ENCODE measurements around the gene BRSK2. TPM values are rescaled to one million over a fixed set of nuclear protein-coding genes. Genes with fewer than 3 reads are reported as not detected.

Gene BRSK2
- total and polyA plus RNA-seq, 2 experiments from 2014 or later = 0.11 TPM; not detected in 1

DNA sequence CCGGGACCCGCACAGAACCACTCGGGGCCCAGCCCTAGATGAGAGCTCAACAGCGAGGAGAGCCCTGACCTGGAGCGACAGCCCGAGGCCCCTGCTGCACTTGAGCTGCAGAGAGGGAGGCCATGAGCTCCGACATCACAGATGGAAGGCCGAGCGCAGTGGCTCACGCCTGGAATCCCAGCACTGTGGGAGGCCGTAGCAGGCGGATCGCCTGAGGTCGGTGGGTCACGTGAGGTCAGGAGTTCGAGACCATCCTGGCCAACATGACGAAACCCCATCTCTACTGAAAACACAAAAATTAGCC, 13.8 kb upstream of the BRSK2 start:
- DNase-seq = no peak
- Histone ChIP-seq H3K27me3 (replicated peaks; ENCODE audit: insufficient read depth) (0 out of 2 replicates have a peak, but pooled peaks cover 10% of the 10 kb centered on the region), H3K4me2 (ENCODE audit: unreplicated experiment) (no peak overlapping the region), H3K9me3 (ENCODE audit: low read depth) (no peaks in the 10 kb centered on the region), H3K27ac (no peak overlapping the region), H2AFZ (no peak overlapping the region), H3K9me2 (ENCODE audit: insufficient read depth) (no peaks in the 10 kb centered on the region), H4K20me1 (ENCODE audit: insufficient read depth) (no peaks in the 10 kb centered on the region), H3K79me2 (ENCODE audit: insufficient read depth) (no peaks in the 10 kb centered on the region), H3K4me3 (no peak overlapping the region), H3K4me1 (ENCODE audit: insufficient read depth) (no peaks in the 10 kb centered on the region), H3K9ac (no peak overlapping the region), H3F3A (ENCODE audit: insufficient read depth) (no peaks in the 10 kb centered on the region), H3K36me3 (ENCODE audit: low read depth) (no peaks in the 10 kb centered on the region)
- 72 to 78% methylated on average over 16 to 17 of the region's 17 CpGs for WGBS, 2 experiments (ENCODE audit: low coverage in 1 of 2, low lambda C conversion rate in 2 of 2, missing lambda C conversion rate in 2 of 2)
- TF ChIP-seq EZH2phosphoT487 (IDR thresholded peaks at IDR 0.05; ENCODE audit: insufficient read depth, low read depth) = no peak
- TF ChIP-seq EZH2 (IDR thresholded peaks at IDR 0.05; ENCODE audit: insufficient read depth, poor library complexity, severe bottlenecking) = no peak
- in situ Hi-C loops (cut with MboI) = no loop called here

DNA sequence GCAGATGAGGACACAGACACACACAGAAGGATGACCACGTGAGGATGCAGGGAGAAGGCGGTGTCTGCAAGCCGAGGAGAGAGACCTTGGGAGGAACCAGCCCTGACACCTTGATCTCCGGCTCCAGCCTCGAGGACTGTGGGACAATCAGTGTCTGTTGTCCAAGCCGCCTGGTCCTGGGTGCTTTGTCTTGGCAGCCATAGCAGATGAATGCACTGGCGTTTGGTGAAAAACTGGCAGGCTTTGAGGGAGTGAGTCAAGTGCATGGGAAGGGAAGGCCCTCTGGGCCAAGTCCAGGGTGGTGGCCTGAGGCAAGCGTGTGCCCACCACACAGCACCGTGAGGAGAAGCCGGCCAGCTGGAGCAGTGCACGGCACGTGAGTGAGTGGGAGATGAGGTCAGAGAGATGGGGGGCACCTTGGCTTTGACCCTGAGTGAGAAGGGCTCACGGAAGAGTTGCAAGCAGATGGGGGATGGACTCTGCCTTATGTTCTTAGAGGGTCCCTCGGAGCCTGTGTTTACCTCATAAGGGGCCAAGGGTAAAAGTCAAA, 12.4 kb upstream of the BRSK2 start:
- Histone ChIP-seq H4K20me1 (ENCODE audit: insufficient read depth) (no peaks in the 10 kb centered on the region), H3K79me2 (ENCODE audit: insufficient read depth) (no peaks in the 10 kb centered on the region), H3K9ac (no peak overlapping the region), H2AFZ (no peak overlapping the region), H3K9me2 (ENCODE audit: insufficient read depth) (no peaks in the 10 kb centered on the region), H3K9me3 (ENCODE audit: low read depth) (no peaks in the 10 kb centered on the region), H3K36me3 (ENCODE audit: low read depth) (no peaks in the 10 kb centered on the region), H3K4me2 (ENCODE audit: unreplicated experiment) (no peak overlapping the region), H3F3A (ENCODE audit: insufficient read depth) (no peaks in the 10 kb centered on the region), H3K4me1 (ENCODE audit: insufficient read depth) (no peaks in the 10 kb centered on the region), H3K4me3 (no peak overlapping the region), H3K27ac (no peak overlapping the region), H3K27me3 (replicated peaks; ENCODE audit: insufficient read depth) (0 out of 2 replicates have a peak, but pooled peaks cover 10% of the 10 kb centered on the region)
- DNase-seq = no peak
- TF ChIP-seq EZH2phosphoT487 (IDR thresholded peaks at IDR 0.05; ENCODE audit: insufficient read depth, low read depth) = no peak
- TF ChIP-seq EZH2 (IDR thresholded peaks at IDR 0.05; ENCODE audit: insufficient read depth, poor library complexity, severe bottlenecking) = no peak
- in situ Hi-C loops (cut with MboI) = no loop called here
- WGBS, 2 experiments (ENCODE audit: low coverage in 1 of 2, low lambda C conversion rate in 2 of 2, missing lambda C conversion rate in 2 of 2) = 46% methylated on average over 14 of the region's 14 CpGs

DNA sequence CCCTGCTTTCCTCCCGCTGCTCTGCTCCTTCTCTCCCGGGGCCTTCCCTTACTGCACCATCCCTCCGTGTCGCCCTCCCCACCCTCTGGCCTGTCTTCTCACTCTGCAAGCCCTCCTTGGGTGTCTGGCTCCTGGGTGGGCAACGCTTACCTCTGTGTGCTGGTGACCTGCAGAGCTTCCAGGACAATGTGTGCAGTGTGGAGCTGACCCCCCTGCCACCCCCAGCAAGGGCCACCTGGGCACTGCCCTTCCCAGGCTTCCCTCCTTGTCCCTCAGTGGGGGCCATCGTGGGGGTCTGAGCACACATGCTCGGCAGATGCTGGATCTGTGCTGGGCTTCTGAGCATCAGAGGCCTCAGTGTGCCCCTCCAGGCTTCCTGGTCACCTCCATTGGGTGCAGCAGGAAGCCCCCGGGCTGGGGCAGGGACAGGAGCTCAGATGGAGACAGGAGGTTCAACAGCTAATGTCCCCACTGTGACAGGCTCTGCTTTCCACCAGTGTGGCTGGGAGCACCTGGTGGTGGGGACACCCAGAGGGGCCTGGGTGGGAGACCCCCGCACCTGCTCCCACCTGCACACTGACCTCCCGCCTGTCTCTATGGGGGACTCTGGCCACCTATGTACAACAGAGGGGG, 7.8 kb upstream of the BRSK2 start:
- no peak for TF ChIP-seq EZH2phosphoT487 (IDR thresholded peaks at IDR 0.05; ENCODE audit: insufficient read depth, low read depth)
- TF ChIP-seq EZH2 (IDR thresholded peaks at IDR 0.05; ENCODE audit: insufficient read depth, poor library complexity, severe bottlenecking) = no peak
- in situ Hi-C loops (cut with MboI) = no loop called here

DNA sequence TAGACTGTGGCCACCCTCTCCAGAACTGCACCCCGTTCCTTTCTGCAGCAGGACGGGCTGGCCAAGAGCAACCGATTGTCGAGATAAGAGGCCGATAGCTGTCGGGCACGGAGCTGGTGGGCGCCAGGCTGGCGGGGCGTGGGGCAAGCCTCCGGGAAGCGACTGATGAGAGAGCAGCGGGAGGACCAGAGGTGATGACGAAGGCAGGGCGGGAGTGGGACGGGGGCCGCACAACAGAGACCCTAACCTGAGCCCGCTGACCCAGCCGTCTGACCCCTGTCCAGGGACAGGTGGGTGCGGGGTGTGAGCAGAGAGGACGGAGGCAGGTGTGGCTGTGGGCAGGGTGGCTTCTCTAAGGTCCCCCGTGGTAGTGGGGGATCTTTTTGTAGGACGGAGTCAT, 7.3 kb upstream of the BRSK2 start:
- in situ Hi-C loops (cut with MboI) = no loop called here
- Histone ChIP-seq H3K4me1 (ENCODE audit: insufficient read depth) (no peaks in the 10 kb centered on the region), H3F3A (ENCODE audit: insufficient read depth) (0 out of 2 replicates have a peak, but pooled peaks cover 3% of the 10 kb centered on the region), H3K4me2 (ENCODE audit: unreplicated experiment) (no peak overlapping the region), H3K4me3 (no peak overlapping the region), H4K20me1 (ENCODE audit: insufficient read depth) (no peaks in the 10 kb centered on the region), H2AFZ (peak overlapping the region; percentile 76; the same call in 1 of the 2 replicates), H3K9me3 (ENCODE audit: low read depth) (no peaks in the 10 kb centered on the region), H3K9ac (no peak overlapping the region), H3K27me3 (replicated peaks; ENCODE audit: insufficient read depth) (no peaks in the 10 kb centered on the region), H3K9me2 (ENCODE audit: insufficient read depth) (no peaks in the 10 kb centered on the region), H3K36me3 (ENCODE audit: low read depth) (no peaks in the 10 kb centered on the region), H3K27ac (no peak overlapping the region), H3K79me2 (ENCODE audit: insufficient read depth) (no peaks in the 10 kb centered on the region)
- TF ChIP-seq EZH2phosphoT487 (IDR thresholded peaks at IDR 0.05; ENCODE audit: insufficient read depth, low read depth) = no peak
- no peak for TF ChIP-seq EZH2 (IDR thresholded peaks at IDR 0.05; ENCODE audit: insufficient read depth, poor library complexity, severe bottlenecking)
- no peak for DNase-seq
- WGBS, 2 experiments (ENCODE audit: low coverage in 1 of 2, low lambda C conversion rate in 2 of 2, missing lambda C conversion rate in 2 of 2) = 43 to 46% methylated on average over 20 to 23 of the region's 23 CpGs

More for the DNA sequence above, 7.8 kb upstream of the BRSK2 start:
- Histone ChIP-seq H2AFZ (no peak overlapping the region), H3K4me3 (no peak overlapping the region), H3K79me2 (ENCODE audit: insufficient read depth) (no peaks in the 10 kb centered on the region), H3K27me3 (replicated peaks; ENCODE audit: insufficient read depth) (0 out of 2 replicates have a peak, but pooled peaks cover 1% of the 10 kb centered on the region), H3K9ac (no peak overlapping the region), H4K20me1 (ENCODE audit: insufficient read depth) (no peaks in the 10 kb centered on the region), H3K4me1 (ENCODE audit: insufficient read depth) (no peaks in the 10 kb centered on the region), H3K27ac (no peak overlapping the region), H3K36me3 (ENCODE audit: low read depth) (no peaks in the 10 kb centered on the region), H3K4me2 (ENCODE audit: unreplicated experiment) (no peak overlapping the region), H3K9me3 (ENCODE audit: low read depth) (no peaks in the 10 kb centered on the region), H3K9me2 (ENCODE audit: insufficient read depth) (no peaks in the 10 kb centered on the region), H3F3A (ENCODE audit: insufficient read depth) (0 out of 2 replicates have a peak, but pooled peaks cover 3% of the 10 kb centered on the region)
- DNase-seq = no peak
- 42 to 51% methylated on average over 10 of the region's 10 CpGs for WGBS, 2 experiments (ENCODE audit: low coverage in 1 of 2, low lambda C conversion rate in 2 of 2, missing lambda C conversion rate in 2 of 2)

Data from GM23248 (cell line).